Dendritic cell treated with granulocyte-macrophage colony-stimulating factor and Interleukin-4, amounts not matched to agents 40 ng/mL and 50 ng/mL, for 4 days (primary cell): ENCODE data around the gene PISD.

ENCODE experiments used
- H3K27ac Mint-ChIP-seq: one replicate; pipeline ENCODE4 v1.8.0; 2022; ENCODE audit warnings: mild to moderate bottlenecking, mixed read lengths
- H3K27me3 Mint-ChIP-seq: one replicate; pipeline ENCODE4 v1.8.0; 2022; ENCODE audit warnings: mild to moderate bottlenecking, mixed read lengths
- H3K36me3 Mint-ChIP-seq: one replicate; pipeline ENCODE4 v1.8.0; 2022; ENCODE audit warnings: low read depth, mixed read lengths
- H3K4me1 Mint-ChIP-seq: one replicate; pipeline ENCODE4 v1.8.0; 2022; ENCODE audit warnings: low read depth, mixed read lengths
- H3K4me3 Mint-ChIP-seq: one replicate; pipeline ENCODE4 v1.8.0; 2022; ENCODE audit warnings: mild to moderate bottlenecking, moderate library complexity, mixed read lengths
- H3K9me3 Mint-ChIP-seq: one replicate; pipeline ENCODE4 v1.8.0; 2022; ENCODE audit warnings: mixed read lengths
- intact Hi-C: fragments of 100-400 bp; cut with micrococcal nuclease; formaldehyde crosslinking; loops from one replicate; pipeline ENCODE4 v1.15.0; 2022

Gene PISD

DNA sequence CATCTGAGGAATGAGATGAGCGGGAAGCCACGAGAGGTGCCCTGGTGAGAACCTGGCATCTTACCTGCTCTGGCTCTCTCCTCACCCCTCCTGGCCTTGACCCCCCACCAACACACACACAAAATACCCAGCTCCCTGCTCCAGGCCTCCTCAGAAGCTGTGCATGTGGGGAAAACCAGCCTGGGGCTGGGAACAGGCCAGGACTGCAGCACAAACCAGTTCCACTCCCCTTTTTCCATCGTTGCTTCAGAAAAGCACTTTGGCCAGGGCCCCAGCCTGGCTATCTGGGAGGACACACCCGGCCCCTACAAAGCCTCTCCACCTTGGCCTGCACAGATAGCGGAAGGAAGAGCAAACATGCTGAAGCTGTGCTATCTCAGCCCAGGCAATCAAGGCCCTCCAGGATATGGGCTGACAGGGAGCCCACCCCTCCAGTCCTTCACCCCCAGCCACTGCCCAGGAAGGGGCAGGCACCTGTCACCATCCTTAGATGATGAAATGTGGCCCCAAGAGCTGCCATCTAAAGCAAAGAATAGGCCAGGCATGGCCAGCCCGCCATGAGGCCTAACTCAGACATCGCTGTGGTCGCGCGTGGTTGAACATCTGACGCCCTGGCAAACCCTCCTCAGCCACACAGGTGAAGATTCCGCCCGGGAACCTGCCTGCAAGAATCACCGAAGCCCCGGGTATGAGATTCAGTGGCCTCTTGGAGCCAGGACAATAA, 35.4 kb downstream of the PISD start:
- H3K9me3 Mint-ChIP-seq, result no peaks in the 10 kb centered on the region
- H3K27me3 Mint-ChIP-seq, result no peaks in the 10 kb centered on the region
- H3K36me3 Mint-ChIP-seq, result peaks cover 80% of the 10 kb centered on the region
- peak overlapping the region; percentile 60 for H3K27ac Mint-ChIP-seq
- intact Hi-C loops, result no loop called here
- H3K4me1 Mint-ChIP-seq, result peaks cover 66% of the 10 kb centered on the region
- H3K4me3 Mint-ChIP-seq, result no peak overlapping the region

DNA sequence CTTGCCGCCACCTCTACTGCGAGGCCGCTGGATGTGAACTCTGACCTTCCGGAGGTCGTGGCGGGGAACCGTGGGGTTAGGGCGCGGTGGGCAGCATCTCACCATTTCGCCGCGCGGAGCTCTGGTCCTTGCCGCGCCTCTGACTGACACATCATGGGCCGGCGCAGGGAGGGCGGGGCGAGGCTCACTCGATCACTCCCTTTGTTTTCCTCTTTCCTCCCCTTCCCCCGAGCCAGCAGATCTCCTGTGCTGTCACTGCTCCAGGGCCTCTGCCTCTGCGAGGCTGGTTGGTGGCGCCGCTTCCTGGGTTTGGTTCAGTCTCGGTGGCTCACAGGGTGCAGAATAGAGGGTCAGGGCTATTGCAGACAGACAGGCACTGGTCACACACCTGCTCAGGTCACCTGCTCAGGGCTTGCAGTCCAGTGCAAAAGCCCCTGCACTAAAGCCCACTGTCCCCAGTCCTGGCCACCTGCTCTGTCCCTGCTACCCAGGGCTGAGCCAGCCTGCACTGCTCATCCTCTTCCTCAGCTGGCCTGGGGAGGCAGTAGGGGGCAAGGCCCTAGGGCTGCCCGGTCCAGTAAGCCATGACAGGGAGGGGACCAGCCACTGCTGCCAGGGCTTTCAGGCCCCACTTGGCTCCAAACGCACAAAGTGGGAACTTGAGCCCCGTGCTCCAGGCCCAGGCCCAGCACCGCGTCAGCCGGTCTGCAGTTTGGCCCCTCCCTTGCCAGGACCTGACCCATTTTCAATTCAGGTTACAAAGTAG, 36.2 kb downstream of the PISD start:
- Mint-ChIP-seq H3K27ac (peak overlapping the region; percentile 60), H3K36me3 (peaks cover 86% of the 10 kb centered on the region), H3K27me3 (no peaks in the 10 kb centered on the region), H3K4me3 (no peak overlapping the region), H3K9me3 (no peaks in the 10 kb centered on the region), H3K4me1 (peaks cover 59% of the 10 kb centered on the region)
- intact Hi-C loops, result no loop called here

DNA sequence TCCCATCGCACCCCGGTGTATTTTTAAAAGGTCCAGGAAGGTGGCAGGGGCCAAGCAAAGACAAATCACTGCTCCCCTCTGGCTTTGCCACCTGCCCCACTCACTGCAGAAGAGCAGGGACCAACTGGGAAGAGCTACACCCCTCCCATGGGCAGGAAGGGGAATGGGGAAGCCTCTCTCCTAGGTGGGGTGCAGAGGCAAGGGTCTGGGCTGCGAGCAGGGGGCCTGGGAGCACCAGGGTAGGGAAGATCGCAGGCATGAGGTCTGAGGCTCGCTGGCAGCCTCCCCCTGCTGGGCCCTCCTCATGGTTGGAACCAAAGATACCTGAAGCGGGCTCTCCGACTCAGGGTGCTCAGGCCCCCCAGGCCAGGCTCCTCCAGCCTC, 36.8 kb downstream of the PISD start:
- Mint-ChIP-seq H3K4me3 (no peak overlapping the region), H3K27ac (peak overlapping the region; percentile 42), H3K9me3 (no peaks in the 10 kb centered on the region), H3K27me3 (no peaks in the 10 kb centered on the region), H3K4me1 (peaks cover 53% of the 10 kb centered on the region), H3K36me3 (peaks cover 92% of the 10 kb centered on the region)
- intact Hi-C loops, result no loop called here

DNA sequence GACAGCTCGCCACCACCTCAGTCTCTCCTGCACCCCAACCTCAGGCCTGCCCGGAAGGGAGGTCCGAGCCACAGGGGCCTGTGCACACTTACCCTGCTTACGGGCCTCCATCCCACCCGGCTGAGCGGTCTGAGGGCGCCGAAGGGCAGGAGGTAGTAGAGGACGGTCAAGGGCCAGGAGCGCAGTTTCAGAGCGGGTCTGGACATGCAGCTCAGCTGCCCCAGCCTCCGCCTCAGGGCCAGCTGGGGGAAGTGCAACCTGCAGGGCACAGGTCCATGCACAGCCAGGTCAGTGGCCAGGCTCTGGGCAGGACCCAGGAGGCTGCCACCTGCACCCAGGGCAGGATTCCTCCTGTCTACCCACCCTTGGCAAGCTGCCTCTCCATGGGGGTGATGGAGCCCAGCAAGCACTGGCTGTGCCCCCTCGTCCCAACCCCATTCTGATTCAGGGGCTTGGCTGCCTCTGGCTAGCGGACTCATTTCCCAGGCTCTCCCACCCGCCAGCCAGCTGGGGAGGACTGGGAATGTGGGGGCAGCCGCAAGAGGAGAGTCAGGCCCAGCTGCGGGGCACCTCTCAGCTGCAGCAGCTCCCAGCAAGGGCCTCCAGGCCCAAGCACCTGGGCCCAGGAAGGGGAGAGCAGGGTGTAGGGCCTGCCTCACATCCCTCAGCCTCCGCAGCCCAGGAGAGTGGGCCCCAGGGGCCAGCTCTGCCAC, 38.3 kb downstream of the PISD start:
- H3K9me3 Mint-ChIP-seq, result no peaks in the 10 kb centered on the region
- peaks cover 41% of the 10 kb centered on the region for H3K4me1 Mint-ChIP-seq
- intact Hi-C loops, result no loop called here
- no peak overlapping the region for H3K4me3 Mint-ChIP-seq
- peaks cover 97% of the 10 kb centered on the region for H3K36me3 Mint-ChIP-seq
- H3K27ac Mint-ChIP-seq, result no peak overlapping the region
- H3K27me3 Mint-ChIP-seq, result no peaks in the 10 kb centered on the region

DNA sequence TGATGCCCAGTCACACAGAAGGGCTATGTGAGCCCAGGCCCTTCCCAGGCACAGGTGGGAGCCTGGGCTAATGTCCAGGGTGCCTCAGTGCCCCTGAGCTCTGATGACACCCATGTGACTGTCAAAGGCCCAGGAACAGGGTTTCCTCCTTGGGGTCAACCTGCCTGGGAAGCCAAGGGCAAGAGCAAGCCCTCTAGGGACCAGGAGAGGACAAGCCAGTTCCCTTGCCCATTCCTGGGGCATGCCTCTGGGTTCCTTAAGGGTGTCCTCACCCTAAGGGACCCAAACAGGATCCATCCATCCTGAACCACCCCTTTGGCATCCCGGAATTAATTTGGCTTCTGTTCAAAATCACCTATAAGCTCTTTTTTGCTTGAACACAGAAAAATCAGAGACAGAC, 39.0 kb downstream of the PISD start:
- Mint-ChIP-seq H3K36me3 (peaks cover 97% of the 10 kb centered on the region), H3K27me3 (no peaks in the 10 kb centered on the region), H3K9me3 (no peaks in the 10 kb centered on the region), H3K4me1 (peaks cover 35% of the 10 kb centered on the region), H3K4me3 (no peak overlapping the region), H3K27ac (no peak overlapping the region)
- intact Hi-C loops, result no loop called here

DNA sequence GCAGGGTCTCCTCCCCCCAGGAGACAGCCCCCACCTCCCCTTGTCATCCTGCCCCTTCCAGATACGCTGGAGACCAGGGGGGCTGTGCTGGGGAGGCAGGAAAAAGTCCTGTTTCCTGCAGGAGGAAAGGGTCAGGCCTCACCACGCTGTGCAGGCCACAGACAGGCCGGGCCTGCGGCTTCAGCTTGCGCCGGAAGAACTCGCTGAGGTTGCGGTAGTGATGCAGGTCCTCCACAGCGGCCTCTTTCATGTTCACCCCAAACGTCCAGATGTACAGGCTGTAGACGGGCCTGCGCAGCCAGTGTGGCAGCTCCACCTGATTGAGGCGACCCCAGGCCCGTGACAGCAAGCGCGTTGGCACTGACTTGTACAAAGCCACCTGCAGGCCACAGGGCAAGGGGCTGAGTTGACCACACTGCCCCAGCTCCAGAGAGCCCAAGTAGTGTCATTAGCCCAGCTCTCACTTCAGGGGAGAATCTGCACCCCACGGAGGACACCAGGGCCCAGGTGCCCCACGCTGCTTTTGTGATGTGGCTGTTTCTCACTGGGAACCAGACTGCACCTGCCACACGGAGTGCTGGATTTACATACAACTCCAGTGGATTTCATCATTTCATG, 40.4 kb downstream of the PISD start:
- Mint-ChIP-seq H3K27me3 (no peaks in the 10 kb centered on the region), H3K9me3 (no peaks in the 10 kb centered on the region), H3K27ac (no peak overlapping the region), H3K4me1 (peaks cover 38% of the 10 kb centered on the region), H3K36me3 (peaks cover 100% of the 10 kb centered on the region), H3K4me3 (no peak overlapping the region)
- intact Hi-C loops, result no loop called here

DNA sequence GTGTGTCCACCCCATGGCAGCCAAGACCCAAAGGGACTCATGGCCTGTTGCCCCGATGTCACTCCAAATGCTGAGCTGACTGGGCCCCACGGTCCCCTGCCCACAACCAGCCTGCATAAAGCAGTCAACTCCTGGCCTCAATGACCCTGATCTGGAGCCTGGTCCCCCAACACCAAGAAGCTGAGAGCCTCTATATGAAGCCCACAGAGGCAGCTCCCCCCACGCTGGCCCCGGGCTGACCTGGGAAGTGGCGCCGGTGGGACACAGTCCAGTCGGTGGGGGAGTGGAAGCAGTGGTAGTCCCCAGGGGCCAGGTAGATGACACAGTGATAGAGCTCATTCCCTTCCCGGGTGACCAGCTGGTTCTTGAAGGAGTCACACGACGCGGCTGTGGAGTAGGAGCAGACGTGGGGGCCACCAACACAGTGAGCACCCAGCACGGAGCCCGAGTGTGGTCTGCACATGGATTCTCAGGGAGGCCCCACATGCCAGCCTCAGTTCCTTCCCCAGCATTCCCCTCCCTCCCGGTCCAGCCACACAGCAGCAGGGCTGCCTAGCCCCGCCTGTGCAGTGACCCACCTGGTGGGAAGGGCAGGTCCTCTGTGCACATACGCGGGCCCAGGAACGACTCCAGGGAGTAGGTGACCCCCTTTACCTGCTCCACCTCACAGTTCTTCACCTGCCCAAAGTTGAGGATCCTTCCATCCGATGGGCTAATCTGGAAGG, 41.1 kb downstream of the PISD start:
- no peaks in the 10 kb centered on the region for H3K27me3 Mint-ChIP-seq
- H3K4me1 Mint-ChIP-seq, result peaks cover 38% of the 10 kb centered on the region
- H3K9me3 Mint-ChIP-seq, result no peaks in the 10 kb centered on the region
- H3K36me3 Mint-ChIP-seq, result peaks cover 99% of the 10 kb centered on the region
- peak overlapping the region; percentile 24 for H3K27ac Mint-ChIP-seq
- intact Hi-C loops, result no loop called here
- no peak overlapping the region for H3K4me3 Mint-ChIP-seq

DNA sequence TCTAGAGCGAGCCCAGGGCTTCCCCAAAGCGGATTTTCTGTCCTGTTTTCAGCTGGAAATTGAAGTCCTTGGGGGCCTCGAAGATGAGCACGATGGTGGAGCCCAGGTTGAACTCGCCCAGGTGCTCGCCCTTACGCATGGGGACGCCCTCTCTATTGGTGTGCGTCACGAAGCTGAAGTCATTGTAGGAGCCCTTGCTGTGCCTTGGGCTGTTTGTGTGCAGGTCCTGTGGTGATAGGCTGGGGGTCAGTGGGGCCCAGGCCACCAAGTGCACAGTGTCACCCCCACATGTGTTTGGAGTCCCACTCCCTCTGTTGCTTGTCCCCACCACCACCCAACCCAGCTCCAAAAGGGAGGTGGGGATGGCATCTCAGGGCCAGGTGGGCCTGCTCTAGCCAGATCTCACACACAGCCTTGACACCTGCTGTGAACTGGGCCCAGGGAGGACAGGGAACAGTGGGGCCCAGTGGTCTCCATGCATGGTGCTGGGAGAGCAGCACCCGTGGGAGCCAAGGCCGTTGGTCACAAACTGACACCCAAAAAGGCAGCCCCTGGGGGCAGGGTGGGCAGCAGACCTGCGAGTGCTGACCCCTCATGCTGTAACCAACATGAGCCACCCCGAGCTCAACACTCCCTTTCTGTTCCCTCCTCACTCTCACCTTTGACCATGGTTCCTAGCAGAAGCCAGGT, 42.3 kb downstream of the PISD start:
- Mint-ChIP-seq H3K36me3 (peaks cover 95% of the 10 kb centered on the region), H3K27ac (no peak overlapping the region), H3K4me1 (peaks cover 40% of the 10 kb centered on the region), H3K27me3 (no peaks in the 10 kb centered on the region), H3K4me3 (no peak overlapping the region), H3K9me3 (no peaks in the 10 kb centered on the region)
- intact Hi-C loops, result loop anchor here (5.0 kb wide), 1 partner anchor 57 kb away; no protein-coding TSS in a partner anchor

DNA sequence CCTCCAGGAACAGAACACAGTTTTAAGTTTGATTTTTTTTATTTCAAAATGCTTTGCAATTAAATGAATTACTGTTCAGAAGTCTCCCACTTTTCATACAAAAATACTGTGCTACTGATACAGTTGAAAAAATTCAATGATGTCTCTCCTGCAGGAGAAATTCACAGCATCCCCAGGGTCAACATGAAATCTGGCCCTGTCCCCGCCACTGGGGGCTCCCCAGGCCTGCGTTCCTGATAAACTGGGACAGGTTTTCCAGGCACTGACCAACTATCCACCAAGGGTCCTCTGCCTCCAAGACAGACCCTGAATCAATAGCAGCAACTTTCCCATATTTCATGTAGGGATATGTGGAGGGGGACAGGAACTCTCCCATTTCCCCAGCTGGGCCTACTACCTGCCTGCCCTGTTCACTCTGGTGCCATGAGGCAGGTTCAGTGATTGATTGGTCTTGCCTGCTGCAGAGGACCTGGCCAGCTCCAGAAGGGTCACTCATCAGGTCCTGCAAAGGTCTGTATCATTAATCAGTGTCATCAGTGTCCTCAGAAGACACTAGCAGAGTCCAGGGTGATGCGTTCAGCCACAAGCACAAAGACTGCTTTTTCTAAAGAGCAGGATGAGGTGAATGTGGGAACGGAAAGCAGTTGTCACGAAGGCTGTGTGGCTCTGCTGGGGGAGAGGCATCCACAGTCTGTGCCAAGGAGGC, 43.4 kb downstream of the PISD start:
- Mint-ChIP-seq H3K27ac (no peak overlapping the region), H3K27me3 (no peaks in the 10 kb centered on the region), H3K9me3 (no peaks in the 10 kb centered on the region), H3K36me3 (peaks cover 94% of the 10 kb centered on the region), H3K4me3 (no peak overlapping the region), H3K4me1 (peaks cover 44% of the 10 kb centered on the region)
- intact Hi-C loops, result loop anchor here (5.0 kb wide), 1 partner anchor 56 kb away; no protein-coding TSS in a partner anchor

DNA sequence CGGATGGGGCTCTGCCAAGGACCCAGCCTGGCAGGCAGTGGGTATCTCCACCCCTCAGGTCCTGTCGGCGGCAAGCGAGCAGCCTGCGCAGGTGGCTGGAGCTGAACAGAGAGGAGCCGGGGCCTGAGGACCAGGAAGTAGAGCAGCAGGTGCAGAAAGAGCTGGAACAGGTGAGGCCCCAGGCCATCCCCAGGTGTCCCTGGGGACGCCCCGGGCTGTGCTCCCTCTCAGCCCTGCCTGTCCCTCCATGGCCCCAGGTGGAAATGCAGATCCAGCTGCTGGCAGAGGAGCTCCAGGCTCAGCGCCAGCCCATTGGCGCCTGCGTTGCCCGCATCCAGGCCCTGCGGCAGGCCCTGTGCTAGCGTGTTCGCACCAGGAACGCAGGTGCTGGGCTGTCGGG, 44.0 kb downstream of the PISD start:
- Mint-ChIP-seq H3K9me3 (no peaks in the 10 kb centered on the region), H3K4me1 (peaks cover 44% of the 10 kb centered on the region), H3K4me3 (no peak overlapping the region), H3K27me3 (no peaks in the 10 kb centered on the region), H3K36me3 (peaks cover 92% of the 10 kb centered on the region), H3K27ac (no peak overlapping the region)
- intact Hi-C loops, result loop anchor here (5.0 kb wide), 1 partner anchor 56 kb away; no protein-coding TSS in a partner anchor

DNA sequence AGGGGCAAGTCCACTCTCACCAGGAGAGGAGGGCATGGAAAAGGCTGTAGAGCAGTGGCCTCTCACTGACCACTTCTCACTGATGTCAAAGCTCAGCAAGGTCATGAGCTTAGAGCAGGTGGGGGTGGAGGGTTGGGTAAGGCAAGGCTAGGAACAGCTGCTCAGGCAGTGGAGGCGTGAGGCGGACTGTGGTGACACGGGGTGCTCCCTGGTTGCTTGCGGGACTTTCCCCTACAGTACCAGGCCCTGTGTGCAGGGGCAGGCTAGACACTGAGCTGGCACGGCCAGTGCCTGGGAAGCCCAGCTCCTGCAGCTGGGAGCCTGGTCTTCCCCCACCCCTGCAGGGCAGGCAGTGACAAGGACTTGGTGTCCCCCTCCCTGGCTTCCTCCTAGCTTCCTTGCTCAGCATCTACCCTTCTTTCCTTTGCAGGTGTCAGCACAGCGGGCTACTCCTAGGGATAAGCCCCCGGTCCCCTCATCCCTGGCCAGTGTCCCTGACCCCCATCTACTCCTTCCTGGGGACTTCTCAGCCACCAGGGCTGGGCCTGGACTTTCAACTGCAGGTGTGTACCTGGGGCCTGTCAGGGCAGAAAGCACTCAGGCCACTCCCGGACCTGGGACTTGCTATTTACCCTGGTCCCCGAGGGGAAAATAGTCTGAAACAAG, 45.6 kb downstream of the PISD start:
- Mint-ChIP-seq H3K36me3 (peaks cover 85% of the 10 kb centered on the region), H3K9me3 (no peaks in the 10 kb centered on the region), H3K4me1 (peaks cover 44% of the 10 kb centered on the region), H3K27ac (peak overlapping the region; percentile 66), H3K27me3 (no peaks in the 10 kb centered on the region), H3K4me3 (no peak overlapping the region)
- intact Hi-C loops, result loop anchor here (5.0 kb wide), 1 partner anchor 54 kb away; no protein-coding TSS in a partner anchor

DNA sequence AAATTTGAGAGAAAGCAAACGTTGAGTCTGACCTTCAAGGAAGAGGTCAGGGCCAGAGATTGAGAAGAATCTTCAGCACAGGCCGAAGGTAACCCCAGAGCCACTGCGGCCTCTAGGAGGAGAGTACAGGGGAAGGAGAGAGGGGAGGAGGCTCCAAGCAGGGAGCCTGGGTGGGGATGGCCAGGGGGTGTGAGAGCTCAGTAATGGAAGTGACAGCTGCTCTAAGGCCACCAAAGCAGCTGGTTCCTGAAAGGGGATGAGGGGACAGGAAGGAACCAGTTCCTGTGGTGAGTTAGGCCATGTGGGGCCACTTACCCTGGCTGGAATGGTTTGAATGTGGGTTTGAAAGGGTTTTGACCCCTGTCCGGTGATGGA, 46.1 kb downstream of the PISD start:
- Mint-ChIP-seq H3K4me1 (peaks cover 44% of the 10 kb centered on the region), H3K27ac (peak overlapping the region; percentile 66), H3K36me3 (peaks cover 85% of the 10 kb centered on the region), H3K4me3 (no peak overlapping the region), H3K9me3 (no peaks in the 10 kb centered on the region), H3K27me3 (no peaks in the 10 kb centered on the region)
- intact Hi-C loops, result loop anchor here (5.0 kb wide), 1 partner anchor 54 kb away; no protein-coding TSS in a partner anchor
